Neural progenitor cell (in vitro differentiated cells): Measurements from ENCODE around the gene PAH.

ENCODE experiments used
- CTCF ChIP-seq: fragments of 200-600 bp; sonication (generic); IDR thresholded peaks from 2 replicates; pipeline ENCODE4 v1.5.1; 2017; ENCODE audit warnings: antibody characterized with exemption, mild to moderate bottlenecking
- EZH2 ChIP-seq: fragments of 200-600 bp; sonication (generic); IDR thresholded peaks from 2 replicates; pipeline ENCODE4 v1.6.1; 2017; ENCODE audit warnings: antibody characterized with exemption, mild to moderate bottlenecking, moderate library complexity
- EZH2phosphoT487 ChIP-seq: fragments of 200-600 bp; sonication (generic); IDR thresholded peaks from 2 replicates; pipeline ENCODE4 v1.6.1; 2017; ENCODE audit warnings: antibody characterized with exemption

- TF ChIP-seq CTCF = no peak
- TF ChIP-seq EZH2 = peak; percentile 57
- peak; percentile 8 for TF ChIP-seq EZH2phosphoT487
Measured at GRCh38 chr12:102956738-102957327, 39.8 kb upstream of the PAH start.
